Measurements from ENCODE around the gene NUMB.
A peak's percentile ranks its signal among the peaks of the same experiment; 100 is the strongest.
"Not testable (repeated sequence)": the region's sequence is repeated elsewhere in the genome, so short reads cannot be mapped to it uniquely, and the experiment has no call there.

Gene NUMB

DNA sequence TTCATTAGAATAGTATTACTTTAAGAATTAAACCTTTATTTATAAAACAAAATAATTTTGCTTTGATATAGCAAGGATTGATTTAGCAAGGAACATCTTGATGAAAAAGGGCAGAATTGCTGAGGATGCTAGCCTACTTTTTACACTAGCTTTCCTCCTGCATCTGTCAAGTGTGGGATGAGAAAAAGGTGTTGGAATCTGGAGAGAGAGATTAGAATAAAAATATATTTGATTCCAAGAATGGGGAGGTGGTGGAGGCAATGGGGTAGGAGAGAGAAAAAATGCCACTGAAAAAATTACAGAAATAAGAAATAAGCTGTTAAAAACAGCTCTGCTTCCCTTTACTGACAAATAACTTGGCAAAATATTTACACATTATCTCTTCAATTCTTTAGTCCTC, 98.9 kb downstream of the NUMB start:
- no peak for DNase-seq (ENCODE audit: low spot score)

DNA sequence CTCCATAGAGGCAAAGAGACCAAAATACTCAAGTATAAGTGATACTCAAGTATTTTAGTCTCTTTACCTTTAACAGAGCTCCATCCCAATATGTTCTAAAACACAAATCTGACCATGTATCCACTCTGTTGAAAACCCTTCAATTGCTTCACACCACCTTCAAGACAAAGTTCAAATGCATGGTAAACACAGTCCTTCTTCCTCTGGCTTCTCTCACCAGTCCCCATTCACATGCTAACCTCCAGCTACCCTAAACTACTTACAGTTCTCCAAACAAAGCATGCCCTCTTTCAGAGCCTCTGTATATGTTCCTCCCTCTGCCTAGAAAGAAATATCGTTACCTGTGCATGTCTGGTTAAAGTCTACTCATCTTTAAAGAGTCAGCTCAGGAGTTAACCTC, 100.2 kb downstream of the NUMB start:
- peak; percentile 12 for DNase-seq (ENCODE audit: low spot score)

DNA sequence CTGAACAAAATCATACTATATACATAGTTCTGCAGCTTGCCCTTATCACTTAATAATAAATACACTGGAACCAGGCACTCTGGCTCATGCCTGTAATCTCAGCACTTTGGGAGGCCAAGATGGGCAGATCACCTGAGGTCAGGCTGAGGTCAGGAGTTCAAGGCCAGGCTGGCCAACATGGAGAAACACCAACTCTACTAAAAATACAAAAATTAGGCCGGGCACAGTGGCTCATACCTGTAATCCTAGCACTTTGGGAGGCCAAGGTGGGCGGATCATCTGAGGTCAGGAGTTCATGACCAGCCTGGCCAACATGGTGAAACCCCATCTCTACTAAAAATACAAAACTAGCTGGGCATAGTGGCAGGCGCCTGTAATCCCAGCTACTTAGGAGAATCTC, 109.3 kb downstream of the NUMB start:
- not testable (repeated sequence) for DNase-seq (ENCODE audit: low spot score)

DNA sequence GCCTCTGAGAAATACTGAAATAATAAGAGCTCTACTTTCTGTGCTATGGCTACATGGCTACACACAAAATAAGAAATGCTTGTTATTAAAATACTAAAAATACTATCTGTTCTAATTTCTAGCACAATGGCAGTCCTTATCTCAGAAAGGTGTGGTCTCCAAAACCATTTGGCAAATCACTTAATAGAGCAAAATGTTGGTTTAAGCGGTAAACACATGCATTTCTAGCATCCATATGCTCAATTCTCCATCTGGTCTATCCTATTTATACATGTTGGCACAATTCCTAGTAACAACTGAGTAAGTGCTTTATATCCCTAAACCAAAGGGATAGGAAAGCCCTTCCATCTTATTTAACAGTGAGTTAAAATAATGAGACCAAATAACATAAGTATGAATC, 114.0 kb downstream of the NUMB start:
- DNase-seq (ENCODE audit: low spot score), result no peak

DNA sequence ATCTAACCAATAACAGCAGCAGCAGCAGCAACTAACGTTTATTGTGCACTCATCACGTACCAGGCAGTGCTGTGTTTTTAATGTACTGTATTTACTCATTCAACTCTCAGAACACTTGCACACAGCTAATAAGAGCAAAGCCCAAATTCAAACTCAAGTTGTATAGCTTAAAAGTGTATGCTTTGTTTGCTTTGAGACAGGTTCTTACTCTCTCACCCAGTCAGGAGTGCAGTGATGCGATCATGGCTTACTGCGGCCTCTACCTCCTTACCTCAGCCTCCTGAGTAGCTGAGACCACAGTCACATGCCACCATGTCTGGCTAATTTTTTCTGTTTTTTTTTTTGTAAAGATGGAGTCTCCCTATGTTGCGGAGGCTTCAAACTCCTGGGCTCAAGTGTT, 115.7 kb downstream of the NUMB start:
- DNase-seq (ENCODE audit: low spot score), result no peak

DNA sequence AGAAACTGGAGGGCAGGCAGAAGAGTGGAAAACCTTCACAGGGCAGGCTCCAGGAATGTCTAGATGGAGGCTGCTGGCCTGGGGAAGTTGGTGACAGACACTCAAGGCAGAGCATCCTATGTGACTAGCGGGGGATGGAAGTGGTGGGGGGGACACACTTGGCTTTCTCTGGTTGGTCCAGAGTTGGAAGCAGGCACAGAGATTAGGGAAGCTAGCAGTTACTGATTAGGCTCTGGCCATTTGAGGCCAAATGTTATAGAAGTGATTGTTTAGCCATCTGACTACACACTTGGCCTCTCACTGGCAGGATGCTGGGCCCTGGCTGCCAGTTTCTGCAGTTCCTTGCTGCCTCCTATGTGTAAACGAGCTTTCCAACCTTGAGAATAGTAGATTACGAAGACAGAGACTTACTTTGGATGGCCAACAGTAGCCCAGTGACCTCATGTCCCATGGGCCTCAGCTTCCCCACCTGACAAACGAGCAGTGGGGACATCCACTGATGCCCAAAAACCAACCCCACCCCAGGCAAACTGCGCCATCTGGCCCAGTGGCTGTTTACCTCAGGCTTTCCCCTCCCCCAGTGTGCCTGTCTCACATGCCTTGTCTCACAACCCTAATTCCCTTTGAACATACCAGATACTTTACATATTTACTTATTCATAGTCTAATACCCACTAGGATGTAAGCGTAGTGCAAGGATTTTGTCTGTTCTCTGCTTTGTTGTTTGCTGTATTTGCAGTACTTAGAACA, 118.3 kb downstream of the NUMB start:
- DNase-seq (ENCODE audit: low spot score), result no peak

DNA sequence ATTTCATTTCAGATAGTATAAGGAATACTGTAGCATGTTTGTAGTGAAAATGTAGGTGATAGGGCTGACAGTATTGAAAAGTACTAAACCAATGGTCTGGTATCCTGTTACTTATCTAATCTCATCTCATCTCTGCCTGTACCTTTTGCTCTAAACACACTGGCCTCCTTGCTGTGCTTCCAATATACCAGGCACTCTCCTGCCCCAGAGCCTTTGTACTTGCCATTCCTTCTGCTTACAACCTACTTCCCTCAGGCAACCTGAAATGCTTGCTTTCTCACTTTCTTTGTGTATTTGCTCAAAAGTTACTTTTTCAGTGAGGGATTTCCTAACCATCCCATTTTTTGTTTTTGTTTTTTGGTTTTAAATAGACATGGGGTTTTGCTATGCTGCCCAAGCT, 119.1 kb downstream of the NUMB start:
- no peak for DNase-seq (ENCODE audit: low spot score)

DNA sequence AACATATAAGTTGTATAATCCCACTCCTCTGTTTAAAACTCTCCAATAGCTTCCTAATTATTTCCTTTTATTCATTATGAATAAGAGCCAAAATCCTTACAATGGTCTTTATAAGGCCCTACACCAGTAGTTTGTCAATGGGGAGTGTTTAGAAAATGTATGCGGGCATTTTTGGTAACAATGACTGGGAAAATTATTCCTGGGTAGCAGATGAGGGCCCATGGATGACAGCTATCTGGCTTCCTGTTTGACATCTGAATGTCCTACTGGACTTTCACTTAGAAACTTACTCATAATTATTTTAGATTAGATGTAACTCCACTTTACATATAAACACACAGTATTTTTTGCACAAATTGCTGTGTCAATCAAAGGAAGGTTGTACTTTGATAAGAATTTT, 119.8 kb downstream of the NUMB start:
- DNase-seq (ENCODE audit: low spot score), result no peak

DNA sequence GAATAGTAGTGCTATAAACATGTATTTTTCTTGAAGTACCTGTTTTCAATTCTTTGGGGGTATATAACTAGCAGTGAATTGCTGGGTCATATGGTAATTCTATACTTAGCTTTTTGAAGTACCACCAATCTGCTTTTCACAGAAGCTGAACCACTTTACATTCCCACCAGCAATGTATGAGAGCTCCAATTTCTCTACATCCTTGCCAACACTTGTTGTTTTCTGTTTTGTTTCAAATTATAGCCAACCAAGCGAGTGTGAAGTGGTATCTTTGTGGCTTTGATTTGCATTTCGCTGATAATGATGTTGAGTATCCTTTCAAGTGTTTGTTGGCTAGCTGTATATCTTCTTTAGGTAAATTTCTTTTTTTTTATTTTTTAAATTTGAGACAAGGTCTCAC, 125.3 kb downstream of the NUMB start:
- no peak for DNase-seq (ENCODE audit: low spot score)

DNA sequence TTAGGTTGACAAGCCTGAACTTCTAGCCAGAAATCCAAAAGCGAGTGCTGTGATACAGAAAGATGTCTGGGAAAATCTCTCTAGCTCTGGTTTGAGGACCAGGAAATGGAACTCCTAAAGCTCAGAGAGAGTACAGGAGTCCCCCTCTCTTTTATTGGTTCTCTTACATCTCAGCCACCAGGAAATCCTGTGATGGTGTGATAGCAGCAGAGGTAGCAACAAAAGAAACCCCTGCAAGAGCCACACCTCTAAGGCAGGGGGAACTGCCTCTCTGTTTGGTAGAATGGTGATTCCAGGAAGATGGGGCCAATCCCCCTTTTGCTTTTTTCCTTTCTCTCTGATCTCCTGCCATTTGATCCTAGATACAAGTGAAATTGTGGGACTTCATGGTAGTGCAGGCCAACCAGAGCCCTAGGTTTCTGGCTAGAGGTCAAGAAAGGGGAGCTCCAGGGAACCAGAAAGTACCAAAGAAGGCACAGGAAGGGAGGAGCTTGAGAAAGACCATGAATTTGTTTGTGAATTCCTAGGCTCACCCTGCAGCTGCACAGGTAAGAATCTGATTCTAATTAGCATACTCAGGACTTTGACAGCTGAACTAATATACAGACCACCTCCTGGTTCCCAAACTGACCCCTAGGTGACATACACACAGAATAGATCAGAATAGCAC, 132.6 kb downstream of the NUMB start:
- no peak for DNase-seq (ENCODE audit: low spot score)

DNA sequence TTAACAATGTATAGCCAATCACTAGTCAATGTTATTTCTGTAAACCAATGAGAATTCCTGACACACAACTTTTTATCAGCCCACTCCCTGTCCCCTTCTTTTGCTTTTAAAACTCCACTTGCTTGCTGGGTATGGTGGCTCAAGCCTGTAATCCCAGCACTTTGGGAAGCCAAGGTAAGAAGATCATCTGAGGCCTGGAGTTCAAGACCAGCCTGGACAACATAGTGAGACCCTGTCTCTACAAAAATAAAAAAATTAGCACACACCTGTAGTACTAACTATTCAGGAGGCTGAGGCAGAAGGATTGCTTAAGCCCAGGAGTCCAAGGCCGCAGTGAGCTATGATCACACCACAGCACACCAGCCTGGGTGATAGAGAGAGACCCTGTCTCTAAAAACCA, 133.3 kb downstream of the NUMB start:
- DNase-seq (ENCODE audit: low spot score), result no peak

DNA sequence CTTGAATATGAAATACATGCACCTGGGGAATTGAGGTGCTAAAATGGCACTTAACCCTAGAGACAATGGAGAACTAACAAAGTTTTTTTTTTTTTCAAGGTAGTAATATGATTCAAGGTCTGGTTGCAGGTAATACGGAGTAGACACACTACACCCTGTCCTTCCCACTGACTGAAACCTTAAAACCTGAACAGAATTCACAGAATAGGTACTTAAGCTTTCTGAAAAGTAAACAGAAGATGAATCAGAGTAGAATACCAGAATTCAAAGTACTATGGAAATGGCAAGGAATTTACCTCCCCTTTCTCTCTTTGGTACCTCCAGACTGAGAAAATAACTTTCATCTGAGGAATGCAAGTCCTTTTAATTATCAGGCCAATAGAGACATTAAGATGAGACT, 133.8 kb downstream of the NUMB start:
- DNase-seq (ENCODE audit: low spot score), result no peak

DNA sequence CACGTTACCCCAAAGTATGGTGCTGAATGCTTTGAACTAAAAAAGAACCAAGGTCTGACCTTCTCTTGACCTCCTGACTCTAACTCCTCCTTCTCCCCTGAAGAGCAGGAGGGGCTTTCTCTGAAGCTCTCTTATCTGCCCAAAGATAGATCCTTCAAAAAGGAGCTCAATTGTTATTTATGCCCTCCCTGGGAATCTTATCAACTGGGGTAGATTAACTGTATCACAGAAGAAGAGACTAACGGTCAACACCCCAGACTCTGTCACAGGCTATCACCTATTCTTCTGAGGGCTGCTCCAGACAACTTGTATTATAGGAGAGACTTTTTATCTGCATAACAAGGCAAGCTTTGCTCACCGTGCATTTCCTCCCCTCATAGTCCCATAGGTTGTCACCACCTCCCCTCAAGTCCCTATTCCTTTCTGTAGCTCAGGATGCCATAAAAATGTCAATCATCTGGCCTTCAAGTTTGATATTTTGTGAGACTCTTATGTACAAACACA, 134.4 kb downstream of the NUMB start:
- no peak for DNase-seq (ENCODE audit: low spot score)

DNA sequence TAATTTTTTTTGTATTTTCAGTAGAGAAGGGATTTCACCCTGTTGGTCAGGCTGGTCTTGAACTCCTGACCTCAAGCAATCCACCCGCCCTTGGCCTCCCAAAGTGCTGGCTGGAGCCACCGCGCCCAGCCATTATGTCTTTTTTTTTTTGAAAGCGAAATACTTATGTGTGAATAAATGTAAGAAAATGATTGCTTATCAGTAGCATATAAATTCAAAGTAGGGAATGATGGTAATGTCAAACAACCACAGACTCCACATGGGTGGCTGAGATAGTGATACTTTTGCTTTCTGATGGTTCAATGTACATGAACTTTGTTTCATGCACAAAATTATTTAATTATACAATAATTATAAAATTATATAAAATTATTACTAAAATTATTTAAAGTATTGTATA, 145.2 kb downstream of the NUMB start:
- DNase-seq (ENCODE audit: low spot score), result no peak

DNA sequence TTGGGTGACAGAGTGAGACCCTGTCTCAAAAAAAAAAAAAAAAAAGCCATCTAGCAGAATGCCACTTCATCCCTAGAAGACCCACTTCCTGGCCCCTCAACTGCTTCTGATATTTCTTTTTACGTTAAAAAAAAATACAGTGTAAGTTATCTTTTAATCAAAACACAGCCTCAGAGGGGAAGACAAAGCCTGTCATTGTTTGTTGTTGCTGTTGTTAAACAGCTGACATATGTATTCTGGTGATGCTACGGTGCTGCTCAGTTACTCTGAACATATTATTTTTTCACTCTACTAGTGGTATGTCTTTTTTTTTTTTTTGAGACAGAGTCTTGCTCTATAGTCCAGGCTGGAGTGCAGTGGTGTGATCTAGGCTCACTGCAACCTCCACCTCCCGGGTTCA, 145.7 kb downstream of the NUMB start:
- DNase-seq (ENCODE audit: low spot score), result no peak

DNA sequence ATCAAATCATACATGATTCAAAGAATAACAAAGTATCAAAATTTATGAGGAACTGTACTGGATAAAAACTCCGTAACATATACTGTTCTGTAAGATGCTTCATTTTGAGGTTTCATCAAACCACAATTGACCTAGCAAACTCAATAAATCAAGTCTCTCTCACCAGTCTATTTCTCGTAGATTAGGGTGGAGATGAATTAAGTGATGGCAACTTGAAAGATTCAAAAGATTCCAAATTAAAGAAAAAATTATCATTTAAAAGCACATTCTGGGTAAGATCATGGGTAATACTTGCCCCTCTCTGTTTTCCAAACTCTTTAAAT, 146.7 kb downstream of the NUMB start:
- DNase-seq (ENCODE audit: low spot score), result no peak

DNA sequence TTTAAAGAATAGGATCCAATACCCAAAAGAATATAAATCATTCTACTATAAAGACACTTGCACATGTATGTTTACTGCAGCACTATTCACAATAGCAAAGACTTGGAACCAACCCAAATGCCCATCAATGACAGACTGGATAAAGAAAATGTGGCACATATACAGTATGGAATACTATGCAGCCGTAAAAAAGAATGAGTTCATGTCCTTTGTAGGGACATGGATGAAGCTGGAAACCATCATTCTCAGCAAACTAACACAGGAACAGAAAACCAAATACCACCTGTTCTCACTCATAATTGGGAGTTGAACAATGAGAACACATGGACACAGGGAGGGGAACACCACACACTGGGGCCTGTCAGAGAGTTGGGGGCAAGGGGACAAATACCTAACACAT, 149.1 kb downstream of the NUMB start:
- DNase-seq (ENCODE audit: low spot score), result not testable (repeated sequence)

DNA sequence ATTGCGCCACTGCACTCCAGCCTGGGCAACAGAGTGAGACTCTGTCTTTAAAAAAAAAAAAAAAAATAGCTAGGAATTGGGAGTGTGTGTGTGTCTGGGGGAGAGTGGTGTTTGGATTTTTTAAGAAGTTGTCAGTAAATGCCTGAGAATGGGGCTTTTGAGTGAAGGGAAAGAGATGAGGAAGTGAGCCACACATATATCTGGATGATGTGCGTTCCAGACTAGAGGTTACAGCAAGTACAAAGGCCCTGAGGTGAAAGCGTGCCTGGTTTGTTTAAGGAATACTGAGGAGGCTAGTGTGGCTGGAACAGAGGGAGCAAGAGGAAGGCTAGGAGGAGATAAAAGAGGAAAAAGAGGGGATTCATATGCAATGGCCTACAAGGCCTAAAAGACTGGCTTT, 151.1 kb downstream of the NUMB start:
- DNase-seq (ENCODE audit: low spot score), result no peak

DNA sequence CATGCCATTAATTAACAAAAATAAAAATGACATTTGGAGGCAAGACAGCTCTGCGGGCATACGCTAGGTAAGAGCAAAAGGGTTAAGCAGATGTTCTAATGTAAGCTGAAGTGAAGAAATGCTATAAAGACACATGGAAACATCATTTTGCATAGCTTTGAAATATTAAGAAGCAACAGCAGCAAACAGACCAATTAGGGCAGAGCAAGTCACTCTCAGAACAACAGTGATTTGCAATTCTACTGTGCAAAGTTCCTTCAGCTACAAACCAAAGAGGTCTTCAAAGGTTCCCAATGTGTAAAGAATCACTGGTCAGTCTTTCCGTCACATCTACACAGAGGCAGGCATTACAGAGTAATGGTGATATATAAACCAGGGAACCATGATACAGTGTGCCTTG, 152.8 kb downstream of the NUMB start:
- DNase-seq (ENCODE audit: low spot score), result no peak

DNA sequence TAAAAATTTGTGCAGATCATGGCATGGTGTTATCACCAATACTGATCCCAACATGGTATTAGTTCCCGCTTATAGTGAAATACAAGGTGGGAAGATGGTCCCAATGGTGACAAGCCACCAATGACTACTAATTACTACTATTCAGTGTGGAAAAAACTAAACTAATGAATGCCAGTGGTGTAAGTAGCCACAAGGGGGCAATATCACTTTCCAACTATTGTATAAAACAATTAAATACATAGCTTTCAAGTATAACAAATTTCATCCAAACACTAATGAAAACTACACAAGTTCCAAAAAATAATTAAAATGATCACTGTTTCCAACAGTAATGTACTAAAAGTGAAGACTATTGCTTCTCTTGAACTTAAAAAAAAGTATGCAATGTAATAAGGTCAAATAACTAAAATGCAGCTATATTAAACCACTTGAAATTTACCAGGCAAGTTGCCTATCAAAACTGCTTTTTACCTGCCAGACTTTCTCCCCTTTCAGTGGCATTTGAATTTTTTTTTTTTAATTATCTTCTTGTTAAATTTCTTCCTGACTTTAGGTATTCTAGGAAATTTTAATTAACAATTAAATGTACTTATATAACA, 163.0 kb downstream of the NUMB start:
- DNase-seq (ENCODE audit: low spot score), result no peak

DNA sequence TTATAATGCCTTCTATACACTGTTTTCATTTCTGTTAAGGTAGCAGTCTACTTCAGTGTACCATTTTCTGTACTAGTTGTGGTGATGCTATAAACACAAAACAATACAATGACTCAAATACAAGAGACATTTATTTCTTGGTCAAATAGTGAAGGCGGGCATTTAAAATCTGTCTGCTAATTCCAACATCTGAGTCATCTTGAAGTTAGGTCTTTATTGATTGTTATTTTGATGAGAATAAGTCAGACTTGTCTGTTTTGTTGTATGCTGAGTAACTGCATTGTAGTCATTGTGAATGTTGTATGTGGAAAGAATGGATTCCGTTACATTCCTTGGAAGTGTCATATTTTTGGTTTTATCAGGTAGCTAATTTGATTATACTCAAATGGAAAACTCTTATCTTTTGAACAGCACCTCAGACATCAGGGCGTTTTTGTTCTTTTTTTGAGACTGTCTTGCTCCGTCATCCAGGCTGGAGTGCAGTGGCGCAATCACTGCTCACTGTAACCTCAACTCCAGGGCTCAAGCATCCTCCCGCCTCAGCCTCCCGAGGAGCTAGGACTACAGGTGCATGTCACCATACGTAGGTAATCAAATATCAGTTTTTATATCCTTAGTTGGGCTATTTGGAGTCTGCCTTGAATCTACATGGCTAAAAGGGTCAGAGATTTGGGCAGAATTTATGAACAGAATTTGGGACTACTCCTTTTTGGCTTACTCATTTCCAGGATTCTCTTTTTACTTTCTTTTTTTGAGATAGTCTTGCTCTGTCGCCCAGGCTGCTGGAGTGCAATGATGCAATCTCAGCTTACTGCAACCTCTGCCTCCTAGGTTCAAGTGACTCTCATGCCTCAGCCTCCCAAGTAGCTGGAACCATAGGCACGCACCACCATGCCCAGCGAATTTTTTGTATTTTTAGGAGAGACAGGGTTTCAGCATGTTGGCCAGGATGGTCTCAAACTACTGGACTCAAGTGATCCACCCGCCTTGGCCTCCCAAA, 164.3 kb downstream of the NUMB start:
- no peak for DNase-seq (ENCODE audit: low spot score)

DNA sequence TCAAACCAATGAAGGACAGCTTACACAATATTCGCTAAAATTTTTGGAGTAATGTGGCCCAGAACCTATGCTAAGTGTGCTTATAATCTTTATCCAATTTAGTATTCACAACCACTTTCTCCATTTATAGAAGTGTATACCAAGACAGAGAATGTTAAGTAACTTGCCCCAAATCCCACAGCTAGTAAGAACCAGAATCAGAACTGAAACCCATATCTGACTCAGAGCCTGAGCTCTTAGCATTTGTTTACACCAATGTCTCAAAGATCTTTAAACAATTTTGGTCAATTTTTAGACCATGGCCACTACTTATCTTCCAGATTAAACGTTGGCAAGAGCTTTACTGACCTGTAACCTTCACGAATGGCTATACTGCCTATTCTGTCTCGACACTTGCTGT, 168.1 kb downstream of the NUMB start:
- no peak for DNase-seq (ENCODE audit: low spot score)

All from HuH-7 (cell line).